RCC 7860 (cell line): ENCODE results near the gene CHPF.

Source experiments
- DNase-seq: peaks from one replicate; pipeline ENCODE4 v3.0.0-alpha.2; 2015; ENCODE audit warnings: low spot score
- FAIRE-seq: peaks from 2 replicates; lab custom pipeline; 2012; peaks lifted over from hg19 to GRCh38; lab: Jason Lieb, UNC

CHPF gene

DNA sequence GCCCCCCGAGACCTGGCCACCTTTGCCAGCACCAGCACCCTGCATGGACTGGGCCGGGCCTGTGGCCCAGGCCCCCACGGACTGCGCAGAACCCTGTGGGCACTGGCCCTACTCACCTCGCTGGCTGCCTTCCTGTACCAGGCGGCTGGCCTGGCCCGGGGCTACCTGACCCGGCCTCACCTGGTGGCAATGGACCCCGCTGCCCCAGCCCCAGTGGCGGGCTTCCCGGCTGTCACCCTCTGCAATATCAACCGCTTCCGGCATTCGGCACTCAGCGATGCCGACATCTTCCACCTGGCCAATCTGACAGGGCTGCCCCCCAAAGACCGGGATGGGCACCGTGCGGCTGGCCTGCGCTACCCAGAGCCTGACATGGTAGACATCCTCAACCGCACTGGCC, 28.8 kb downstream of the CHPF start:
- DNase-seq (no peak), FAIRE-seq (no peak)

DNA sequence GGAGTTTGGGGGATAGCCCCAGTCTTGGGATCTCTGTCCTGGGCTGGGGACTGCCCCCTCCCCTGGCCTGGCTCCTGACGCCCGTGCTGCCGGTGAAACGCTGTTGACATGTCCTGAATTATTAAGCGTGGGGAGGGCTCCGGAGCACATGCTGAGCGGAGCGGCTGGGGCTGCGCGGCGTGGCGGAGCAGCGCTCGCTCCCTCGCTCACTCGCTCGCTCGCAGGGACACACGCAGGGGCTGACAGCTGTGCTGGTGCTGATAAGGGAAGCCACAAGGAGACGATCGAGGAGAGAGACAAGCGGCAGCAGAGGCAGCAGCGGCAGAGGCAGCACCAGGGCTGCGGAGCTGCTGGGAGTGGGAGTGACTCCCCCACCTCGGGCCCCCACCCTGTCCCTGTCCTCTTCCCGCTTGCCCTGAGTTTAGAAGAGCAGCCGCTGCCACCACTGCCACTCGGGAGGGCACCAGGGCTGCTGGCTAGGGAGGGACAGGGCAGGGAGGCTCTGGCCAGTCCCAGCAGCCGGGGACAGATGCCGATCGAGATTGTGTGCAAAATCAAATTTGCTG, 29.3 kb downstream of the CHPF start, which contains the start of gene ASIC4:
Gene ASIC4 (plus strand): TSS at position 287 of the 566 bp plus-strand sequence. CDS start 243 bp downstream, at position 530.
- DNase-seq, result no peak
- FAIRE-seq, result no peak

DNA sequence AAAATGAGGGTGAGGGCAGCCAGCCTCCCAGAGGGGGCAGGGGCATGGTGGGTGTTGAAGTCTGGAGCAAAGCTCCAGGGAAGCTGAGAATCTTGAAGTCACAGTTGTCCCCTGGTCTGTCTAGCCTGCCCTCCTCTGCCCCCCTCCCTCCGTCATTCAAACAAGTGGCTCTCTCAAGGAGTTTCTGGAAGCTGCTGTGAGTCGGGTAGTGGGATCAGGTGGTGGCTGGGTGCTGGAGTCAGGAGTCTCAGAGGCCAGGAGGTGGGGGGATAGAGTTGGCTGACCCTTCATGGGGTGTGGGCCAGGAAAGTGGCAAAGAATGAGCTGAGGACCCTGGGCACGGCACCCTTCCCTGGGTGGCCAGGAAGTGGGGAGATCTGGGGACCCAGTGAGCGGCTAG, 29.8 kb downstream of the CHPF start:
- DNase-seq (no peak), FAIRE-seq (no peak)

DNA sequence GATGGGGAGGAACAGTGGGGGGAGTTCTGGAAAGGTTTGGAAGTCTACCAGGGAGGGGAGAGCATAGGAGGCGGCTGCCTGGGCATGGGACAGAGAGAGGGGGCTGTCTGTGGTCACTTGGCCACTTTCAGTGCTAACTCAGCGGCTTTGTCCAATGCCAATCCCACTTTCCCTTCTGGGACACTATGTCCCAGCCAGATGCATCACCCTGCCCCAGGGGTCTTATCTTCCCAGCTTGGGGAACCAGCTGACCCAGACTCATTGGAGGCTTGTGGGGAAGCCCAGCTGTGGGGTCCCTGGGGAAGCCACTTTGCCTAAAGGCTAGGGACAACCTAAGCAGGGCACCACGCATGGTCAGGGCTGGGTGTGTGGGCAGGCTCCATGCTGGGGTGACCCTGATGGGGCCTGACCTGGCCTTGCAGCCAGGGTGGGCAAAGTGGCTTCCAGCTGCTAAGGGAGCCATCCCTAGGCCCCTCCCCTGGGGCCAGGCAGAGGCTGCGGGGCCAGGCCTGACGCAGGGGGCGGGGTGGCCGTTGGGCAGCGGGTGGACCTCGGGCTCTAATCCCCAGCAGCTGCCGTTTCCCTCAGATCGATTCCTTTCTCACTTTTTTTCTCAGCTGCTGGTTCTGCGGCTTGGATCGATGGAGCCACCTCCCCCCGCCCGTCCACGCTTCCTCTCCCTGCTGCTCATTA, 30.9 kb downstream of the CHPF start:
- FAIRE-seq (no peak), DNase-seq (no peak)

DNA sequence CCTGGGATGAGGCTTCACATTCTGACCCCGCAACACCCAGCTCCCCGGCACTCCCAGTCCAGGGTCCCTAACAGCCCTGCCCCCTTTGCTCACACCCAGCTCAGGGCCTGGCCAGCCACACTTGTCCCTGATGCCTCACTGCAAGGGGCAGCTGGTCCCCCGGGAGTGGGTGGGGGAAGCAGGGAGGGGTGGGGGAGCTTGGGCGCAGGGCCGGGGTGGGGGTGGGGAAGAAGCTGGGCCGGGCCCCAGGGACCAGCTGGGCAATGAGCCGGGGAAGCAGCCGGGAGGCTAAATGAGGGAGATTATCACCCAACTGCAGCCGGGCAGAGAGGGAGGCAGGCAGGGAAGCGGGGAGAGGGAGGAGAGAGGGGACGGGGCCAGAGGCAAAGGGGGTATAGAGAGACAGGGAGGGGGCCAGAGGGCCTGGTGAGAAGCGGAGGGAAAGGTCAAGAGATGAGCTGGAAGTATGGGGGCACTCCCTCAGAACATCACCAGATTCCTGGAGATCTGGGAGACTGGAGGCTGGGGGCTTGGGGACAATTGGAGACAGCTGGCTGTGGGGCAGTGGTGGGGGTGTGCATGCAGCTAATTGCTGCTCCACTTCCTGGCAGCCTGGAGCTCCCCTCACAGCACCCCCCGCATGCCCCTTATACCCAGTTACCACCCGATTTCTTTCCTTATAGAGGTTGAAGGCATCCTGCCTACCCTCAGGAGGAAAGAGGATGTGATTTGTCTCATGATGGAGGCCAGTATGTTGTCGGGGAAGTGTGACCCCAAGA, 31.9 kb downstream of the CHPF start:
- no peak for DNase-seq

DNA sequence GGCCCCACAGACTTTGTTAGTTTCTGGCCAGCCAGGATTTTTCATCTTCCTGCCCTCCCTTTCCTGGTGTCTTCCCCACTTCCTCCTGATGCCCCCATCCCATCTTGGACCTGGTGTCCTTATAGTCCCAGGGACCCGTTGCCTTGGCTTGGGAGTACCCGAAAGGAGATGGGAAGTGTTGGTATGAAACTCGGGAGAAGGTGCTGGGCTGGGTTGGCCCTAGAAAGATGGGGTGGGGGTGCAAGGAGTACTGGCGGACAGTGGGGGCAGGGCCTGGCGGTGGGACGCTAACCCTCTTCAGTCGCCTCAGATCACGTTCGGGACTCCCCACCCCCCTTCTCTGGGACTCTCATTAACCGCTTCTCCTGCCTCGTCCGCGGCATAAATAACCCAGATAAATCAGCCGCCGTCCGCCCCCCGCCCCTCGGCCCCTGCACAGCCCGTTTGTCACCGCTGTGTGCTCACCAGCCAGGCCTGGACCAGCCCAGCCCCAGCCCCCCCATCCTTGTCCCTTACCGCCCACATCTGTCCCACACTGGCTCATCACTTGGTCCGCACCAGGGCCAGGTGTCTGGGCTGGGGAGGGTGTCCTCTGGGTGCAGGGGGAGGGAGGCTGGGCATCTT, 33.0 kb downstream of the CHPF start:
- FAIRE-seq (no peak), DNase-seq (no peak)

More for the DNA sequence above, 31.9 kb downstream of the CHPF start:
- no peak for FAIRE-seq

DNA sequence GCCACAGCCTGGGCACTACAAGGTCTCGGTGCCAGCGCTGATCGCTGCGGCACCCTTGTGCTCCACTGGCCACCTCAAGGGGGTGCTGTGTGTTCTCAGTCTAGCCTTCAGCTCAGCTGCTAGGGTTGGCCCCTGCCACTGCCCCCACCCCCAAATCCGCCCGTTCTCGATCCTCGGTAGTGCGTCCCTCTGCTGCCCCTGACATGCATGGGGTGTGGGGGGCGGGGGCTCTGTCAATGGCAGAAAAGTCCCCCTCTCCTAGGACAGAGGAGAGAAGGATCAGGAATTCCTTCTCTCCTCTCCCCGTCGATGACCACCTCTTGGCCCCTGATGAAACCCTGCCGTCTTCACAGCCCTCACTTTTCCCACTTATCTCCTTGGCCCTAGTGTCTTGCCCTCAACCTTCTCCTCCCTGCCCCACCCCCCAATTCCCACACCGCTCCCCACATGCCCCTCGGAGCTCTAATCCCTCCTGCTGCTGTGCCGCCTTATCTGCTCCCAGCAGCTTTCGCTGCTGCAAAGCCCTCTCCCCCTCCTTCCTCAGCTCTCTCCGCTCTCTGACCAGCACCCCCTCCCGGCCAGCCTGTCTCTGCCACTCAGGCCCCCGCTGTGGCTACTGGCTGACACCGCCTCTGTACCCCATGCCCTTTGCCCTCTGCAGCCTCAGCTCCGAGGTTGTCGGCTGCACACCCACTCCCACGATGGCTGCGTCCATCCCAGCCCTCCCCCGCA, 33.7 kb downstream of the CHPF start:
- FAIRE-seq, result no peak
- DNase-seq, result no peak

DNA sequence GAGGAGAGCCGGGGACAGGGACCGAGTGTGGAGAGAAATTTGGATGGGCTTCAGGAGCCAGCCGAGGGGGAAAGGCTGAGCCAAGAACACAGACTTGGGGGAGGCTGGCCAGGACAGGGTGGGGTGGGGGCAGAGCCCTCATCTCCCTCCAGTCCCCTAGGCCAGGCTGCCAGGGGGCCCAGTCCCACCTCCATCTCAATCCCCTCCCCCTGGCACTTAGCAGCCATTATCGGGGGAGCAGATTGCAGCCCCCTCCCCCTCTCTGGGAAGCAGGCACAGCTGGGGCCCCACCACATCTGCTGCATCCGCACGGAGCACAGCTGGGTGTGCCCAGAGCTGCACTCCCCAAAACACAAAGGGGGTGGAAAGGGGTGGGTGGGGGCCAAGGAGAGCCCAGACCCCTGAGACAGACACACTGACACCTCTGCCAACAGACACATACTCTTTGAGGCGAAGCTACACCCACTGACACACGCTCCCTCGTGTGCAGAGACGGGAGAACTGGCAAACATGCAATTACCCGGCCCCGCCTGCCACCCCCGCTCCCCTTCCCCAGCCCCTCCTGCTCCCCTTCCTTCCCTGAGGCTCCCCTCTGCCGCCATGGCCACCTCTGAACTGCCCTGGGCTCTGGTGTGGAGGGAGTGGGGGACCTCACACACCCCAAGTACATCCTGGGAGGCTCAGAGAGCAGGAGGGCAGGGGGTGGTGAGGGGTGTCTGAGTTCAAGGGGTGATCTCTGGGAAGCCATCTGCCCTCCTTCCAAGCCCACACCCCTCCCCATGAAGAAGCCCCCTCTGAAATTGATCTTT, 34.4 kb downstream of the CHPF start:
- FAIRE-seq (no peak), DNase-seq (no peak)

DNA sequence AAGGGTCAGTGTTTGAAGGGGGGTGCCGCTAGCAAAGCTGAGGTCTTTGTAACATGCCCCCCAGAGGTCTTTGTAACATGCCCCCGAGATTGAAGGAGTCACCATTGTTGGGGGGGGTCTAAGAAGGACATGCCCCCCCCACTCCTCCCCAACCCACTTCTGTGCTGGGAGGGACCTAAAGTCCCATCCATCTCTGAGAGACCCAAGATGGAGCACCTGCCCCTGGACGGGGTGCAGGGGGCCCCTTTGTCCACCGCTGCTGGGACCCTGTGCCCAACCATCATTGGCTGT, 35.2 kb downstream of the CHPF start:
- no peak for FAIRE-seq
- no peak for DNase-seq

DNA sequence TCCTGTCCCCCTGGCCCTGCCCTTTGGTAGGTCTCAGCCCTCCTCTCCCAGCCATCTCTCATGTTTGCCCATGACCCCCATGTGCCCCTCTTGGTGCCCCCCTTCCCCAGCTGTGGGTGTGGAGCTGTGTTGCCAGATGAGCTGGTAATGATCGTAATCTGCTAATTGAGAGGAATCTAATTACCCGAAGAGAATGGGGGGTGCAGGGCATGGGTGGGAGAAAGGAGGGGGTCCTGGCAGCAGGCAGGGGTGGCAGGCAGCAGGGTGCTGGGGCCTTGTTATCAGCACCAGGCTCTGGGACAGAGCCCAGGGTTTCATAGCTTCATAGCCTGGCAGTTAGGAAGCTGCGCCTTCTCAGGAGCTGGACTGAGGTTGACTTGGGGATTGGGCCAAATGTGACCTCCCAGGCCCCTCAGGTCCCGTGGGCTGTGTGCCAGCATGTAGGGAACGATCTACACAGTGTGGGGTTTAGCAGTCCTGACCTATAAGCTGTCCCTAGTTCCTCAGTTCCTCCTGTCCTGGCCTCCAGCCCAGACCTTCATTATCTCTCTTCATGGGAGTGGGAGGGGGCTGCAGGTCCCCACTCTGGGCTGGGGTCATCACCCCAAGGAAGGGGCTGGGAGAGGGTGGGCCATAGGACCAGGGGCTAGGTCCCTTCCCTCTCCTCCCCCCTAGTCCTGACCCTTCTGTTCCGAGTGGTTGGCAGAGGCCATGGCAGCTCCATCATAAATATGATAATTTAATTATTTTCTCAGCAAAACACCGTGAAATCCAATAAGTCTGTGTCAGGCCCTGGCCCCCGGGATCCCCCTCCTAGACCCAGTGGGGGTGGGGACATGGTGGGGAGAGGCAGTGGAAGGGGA, 35.8 kb downstream of the CHPF start:
- DNase-seq (no peak), FAIRE-seq (no peak)

DNA sequence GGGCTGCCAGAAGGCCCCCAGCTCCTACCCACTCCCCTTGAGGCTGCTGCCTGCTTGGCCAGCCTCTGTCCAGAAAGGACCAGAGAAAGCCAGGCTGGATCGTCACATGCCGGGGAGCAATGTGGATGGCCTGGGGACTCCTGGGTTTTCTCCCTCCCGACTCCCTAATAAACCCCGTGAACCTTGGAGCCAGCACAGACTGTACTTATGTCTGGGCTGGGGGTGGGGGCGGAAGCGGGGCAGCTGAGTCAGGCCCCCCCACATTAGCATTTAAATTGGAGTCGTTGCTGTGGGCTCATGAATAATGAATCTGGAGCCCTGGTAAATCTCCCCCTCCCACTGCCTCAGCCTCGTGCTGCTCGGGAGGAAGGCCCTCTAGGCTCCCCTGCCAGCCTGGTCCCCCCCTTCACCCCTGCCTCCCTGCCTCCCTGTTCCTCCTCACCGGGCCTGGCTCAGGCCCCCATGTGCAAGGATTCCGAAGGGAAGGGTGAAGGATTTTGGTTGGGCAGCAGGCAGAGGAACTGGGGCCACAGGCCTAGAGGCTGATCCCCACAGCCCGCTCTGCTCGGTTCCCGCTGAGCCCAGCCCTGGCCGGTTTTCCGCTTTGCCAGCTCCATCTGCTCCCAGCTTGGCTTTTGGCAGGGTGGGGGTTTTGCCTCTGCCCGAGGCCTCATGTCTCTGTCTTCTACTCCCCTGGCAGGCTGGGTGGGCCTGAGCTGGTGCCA, 36.6 kb downstream of the CHPF start:
- FAIRE-seq (no peak), DNase-seq (no peak)

DNA sequence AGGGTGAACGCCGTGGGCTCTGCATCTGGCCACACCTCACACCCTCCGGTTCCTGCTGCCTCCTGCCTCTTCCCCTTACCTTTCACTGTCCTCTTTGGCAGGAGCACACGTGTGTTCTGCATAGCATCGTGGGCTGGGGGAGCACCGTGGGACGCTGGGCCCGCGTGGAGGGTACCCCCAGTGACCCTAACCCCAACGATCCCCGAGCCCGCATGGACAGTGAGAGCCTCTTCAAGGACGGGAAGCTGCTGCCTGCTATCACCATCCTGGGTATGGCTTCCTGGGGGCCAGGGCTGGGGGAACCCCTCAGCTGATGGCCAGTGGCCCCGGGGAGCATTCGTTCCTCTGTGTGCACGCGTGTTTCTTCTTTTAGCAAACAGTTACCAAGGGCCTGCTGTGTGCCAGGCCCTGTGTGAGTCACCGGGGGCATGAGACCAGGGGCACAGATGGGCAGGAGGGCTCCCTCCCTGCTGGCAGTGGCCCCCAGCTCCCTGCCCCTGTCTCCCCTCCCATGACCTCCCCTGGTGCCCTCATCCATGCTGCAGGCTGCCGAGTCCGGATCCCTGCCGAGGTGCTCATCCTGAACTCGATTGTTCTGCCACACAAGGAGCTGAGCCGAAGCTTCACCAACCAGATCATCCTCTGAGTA, 37.3 kb downstream of the CHPF start:
- no peak for DNase-seq
- FAIRE-seq, result no peak

DNA sequence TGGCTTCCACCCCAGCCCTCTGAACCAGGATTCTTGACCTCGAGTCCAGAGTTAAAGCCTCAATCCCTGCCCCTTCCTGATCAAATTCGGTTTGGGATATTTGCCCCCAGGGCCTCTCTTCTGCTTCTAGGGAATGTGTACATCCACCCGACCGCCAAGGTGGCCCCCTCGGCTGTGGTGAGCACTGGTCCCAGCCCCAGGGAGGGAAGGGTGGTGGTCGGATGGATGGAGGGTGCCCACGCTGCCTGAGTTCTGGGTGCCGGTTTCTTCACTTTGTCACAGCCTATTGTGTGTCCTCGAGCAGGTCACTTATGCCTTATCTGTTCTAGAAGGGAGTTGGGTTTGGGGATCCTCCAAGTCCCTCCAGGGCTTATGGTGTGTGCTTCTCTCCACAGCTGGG, 38.0 kb downstream of the CHPF start:
- FAIRE-seq, result no peak

DNA sequence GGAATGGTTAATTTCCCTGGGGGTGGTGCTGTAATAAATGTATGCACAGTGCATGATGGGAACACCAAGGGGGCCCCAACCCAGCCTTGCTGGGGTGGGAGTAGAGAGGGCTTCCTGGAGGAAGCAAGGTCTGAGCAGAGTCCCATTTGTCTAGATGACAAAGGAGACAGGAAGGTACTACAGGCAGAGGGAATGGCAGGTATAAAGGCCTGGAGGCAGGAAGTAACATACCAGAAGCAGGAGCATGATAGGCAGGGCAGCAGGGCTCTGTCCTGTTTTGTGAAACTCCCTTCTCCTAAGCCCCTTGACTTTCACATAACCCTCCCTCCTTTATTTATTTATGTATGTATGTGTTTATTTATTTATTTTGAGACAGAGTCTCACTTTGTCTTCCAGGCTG, 41.0 kb downstream of the CHPF start:
- no peak for FAIRE-seq
- DNase-seq, result no peak

More for the DNA sequence above, 38.0 kb downstream of the CHPF start:
- DNase-seq, result no peak

DNA sequence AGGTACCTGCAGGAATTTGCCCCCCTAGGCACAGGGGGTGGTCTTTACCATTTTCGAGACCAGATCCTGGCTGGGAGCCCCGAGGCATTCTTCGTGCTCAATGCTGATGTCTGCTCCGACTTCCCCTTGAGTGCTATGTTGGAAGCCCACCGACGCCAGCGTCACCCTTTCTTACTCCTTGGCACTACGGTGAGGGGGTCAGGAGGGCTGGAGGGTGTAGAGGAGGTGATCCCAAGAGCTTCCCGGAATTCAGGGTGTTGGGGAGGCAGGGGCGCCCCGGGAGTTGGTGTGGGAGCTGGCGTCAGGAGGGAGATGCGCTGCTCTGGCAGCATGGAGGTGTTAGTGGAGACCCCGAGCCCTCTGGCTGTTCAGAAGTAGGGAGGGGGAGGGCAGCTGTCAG, 41.8 kb downstream of the CHPF start:
- no peak for FAIRE-seq
- no peak for DNase-seq

DNA sequence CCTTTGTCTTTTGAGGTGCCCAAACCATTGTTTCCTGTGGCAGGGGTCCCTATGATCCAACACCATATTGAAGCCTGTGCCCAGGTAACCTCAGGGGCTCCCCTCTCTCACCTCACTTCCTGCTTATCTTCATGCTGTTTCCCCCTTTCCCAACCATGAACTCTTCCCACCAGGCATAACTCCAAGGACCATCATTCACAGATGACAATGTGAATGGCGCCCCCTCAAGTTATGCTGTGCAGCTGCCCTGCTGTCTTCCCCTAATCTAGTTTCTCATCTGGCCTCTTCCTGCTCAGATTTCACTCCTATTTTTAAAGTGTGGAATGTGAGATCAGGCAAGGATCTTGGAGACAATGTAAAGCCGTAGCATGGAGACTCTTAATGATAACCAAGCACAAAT, 43.5 kb downstream of the CHPF start:
- FAIRE-seq (no peak), DNase-seq (peak; percentile 4)

DNA sequence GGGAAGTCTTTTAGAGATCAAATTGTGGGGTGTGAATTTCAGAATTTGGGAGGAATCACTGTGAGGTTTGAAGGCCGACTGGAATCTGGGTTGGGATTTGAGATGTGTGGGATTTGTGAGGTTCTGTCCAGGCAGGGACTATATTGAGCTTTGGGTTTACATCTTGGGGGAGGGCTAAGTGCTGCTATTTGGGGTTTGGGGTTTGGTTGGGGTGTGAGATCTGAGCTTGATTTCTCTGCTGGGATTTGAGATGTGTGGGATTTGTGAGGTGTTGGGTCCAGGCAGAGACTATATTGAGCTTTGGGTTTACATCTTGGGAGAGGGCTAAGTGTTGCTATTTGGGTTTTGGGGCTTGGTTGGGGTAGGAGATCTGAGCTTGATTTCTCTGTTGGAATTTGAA, 44.1 kb downstream of the CHPF start:
- FAIRE-seq (no peak), DNase-seq (no peak)

DNA sequence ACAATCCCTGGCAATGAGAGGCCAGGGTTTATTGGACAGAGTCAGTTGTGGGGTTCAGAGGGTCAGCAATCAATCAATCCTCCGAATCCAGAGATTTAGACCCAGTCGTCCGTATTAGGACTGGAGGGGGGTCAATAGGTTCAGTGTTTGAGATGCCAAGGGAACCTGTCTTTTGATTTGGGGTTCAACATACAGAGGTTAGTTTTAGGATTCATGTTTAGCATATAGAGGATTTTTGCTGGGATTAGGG, 44.6 kb downstream of the CHPF start:
- DNase-seq, result no peak
- FAIRE-seq, result no peak
